ENCODE data around the gene ZBTB32. TPM values are rescaled to one million over a fixed set of nuclear protein-coding genes. Genes with fewer than 3 reads are reported as not detected.
"Not testable (repeated sequence)": the region's sequence is repeated elsewhere in the genome, so short reads cannot be mapped to it uniquely, and the experiment has no call there.

ZBTB32 gene
- 10 to 100 TPM in 1 of 8 experiments, 1 to 10 TPM in 4, under 1 TPM in 3; 0.43 to 34.3 (median 2.2) TPM for total RNA-seq

GRCh38 chr19:35704218-35704617, at the start of gene ZBTB32:
ZBTB32 (plus strand) TSS chr19:35704558; CDS start chr19:35714627, 10,069 bp downstream.
- 0 to 60% (median 40%) methylated on average over 1 to 15 of the region's 24 CpGs; no CpG with 5 or more reads in 5 of the 10 experiments for WGBS, 10 experiments
- Histone ChIP-seq H3K27ac (no peak within 1 kb of the TSS), H3K4me3 (no peak within 1 kb of the TSS), H3K4me1 (replicated peaks in 1 of 2) (no peaks in the 10 kb centered on the region)
- peak in 2 of 8 experiments; percentile 8 for ATAC-seq (replicated peaks in 6 of 8)
- in situ Hi-C loops (cut with MboI; ENCODE audit: low pct_unique_long_range_greater_than_20kb in 2 of 9, low sequenced_read_pairs in 9 of 9, unreplicated experiment in 9 of 9) = no loop called here

DNA sequence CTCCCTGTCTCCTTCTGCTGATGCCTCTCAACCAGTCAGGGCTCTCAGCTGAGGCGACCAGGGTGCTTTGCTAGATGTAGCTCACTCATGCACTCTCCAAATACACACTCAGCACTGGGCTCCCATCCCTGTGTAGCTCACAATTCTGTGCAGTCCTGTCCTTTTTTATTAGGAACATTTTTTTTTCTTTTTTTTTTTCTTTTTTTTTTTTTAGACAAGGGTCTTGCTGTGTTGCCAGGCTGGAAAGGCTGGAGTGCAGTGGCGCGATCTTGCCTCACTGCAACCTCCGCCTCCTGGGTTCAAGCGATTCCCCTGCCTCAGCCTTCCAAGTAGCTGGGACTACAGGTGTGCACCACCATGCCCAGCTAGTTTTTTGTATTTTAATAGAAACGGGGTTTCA, 49.5 kb upstream of the ZBTB32 start:
- WGBS, 10 experiments = 87 to 100% (median 98%) methylated on average over 2 to 6 of the region's 6 CpGs; no CpG with 5 or more reads in 3 of the 10 experiments
- ATAC-seq (replicated peaks in 6 of 8); H3K27ac ChIP-seq; H3K4me3 ChIP-seq; H3K4me1 ChIP-seq (replicated peaks in 1 of 2); in situ Hi-C loops (cut with MboI; ENCODE audit: low pct_unique_long_range_greater_than_20kb in 2 of 9, low sequenced_read_pairs in 9 of 9, unreplicated experiment in 9 of 9): not testable (repeated sequence)

DNA sequence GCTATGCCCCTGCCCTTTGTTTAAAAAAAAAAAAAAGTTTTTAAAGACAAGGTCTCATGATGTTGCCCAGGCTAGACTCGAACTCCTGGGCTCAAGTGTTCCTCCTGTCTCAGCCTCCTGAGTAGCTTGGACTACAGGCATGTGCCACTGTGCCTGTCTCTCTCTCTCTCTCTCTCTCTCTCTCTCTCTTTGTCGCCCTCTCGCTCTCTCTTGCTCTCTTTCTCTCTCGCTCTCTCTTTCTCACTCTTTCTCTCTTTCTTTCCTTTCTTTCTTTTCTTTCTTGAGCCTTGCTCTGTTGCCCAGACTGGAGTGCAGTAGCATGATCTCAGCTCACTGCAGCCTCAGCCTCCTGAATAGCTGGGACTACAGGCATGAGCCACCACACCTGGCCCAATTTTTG, 48.8 kb upstream of the ZBTB32 start:
- 88 to 100% (median 98%) methylated on average over 1 to 4 of the region's 4 CpGs for WGBS, 10 experiments
- Histone ChIP-seq H3K27ac (no peak overlapping the region), H3K4me3 (no peak overlapping the region), H3K4me1 (replicated peaks in 1 of 2) (no peaks in the 10 kb centered on the region)
- in situ Hi-C loops (cut with MboI; ENCODE audit: low pct_unique_long_range_greater_than_20kb in 2 of 9, low sequenced_read_pairs in 9 of 9, unreplicated experiment in 9 of 9) = no loop called here
- ATAC-seq (replicated peaks in 6 of 8) = no peak

DNA sequence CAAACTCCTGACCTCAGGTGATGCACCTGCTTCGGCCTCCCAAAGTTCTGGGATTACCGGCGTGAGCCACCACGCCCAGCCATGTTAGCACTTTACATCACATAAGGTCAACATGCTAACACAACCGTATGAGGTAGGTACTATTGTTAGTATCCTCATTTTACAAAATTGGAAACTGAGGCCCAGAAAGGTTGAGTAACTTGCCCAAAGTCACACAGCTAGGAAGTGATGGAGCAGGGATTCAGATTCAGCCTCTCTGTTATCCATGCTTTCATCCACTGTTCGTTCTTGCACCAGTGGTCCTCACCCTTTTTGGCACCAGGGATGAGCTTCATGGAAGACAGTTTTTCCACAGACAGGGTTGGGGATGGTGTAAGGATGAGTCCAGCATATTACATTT, 47.7 kb upstream of the ZBTB32 start:
- 83 to 100% (median 100%) methylated on average over 1 to 6 of the region's 6 CpGs; no CpG with 5 or more reads in 3 of the 10 experiments for WGBS, 10 experiments
- Histone ChIP-seq H3K4me1 (replicated peaks in 1 of 2) (no peaks in the 10 kb centered on the region), H3K4me3 (no peak overlapping the region), H3K27ac (no peak overlapping the region)
- in situ Hi-C loops (cut with MboI; ENCODE audit: low pct_unique_long_range_greater_than_20kb in 2 of 9, low sequenced_read_pairs in 9 of 9, unreplicated experiment in 9 of 9) = no loop called here
- ATAC-seq (replicated peaks in 6 of 8) = no peak

DNA sequence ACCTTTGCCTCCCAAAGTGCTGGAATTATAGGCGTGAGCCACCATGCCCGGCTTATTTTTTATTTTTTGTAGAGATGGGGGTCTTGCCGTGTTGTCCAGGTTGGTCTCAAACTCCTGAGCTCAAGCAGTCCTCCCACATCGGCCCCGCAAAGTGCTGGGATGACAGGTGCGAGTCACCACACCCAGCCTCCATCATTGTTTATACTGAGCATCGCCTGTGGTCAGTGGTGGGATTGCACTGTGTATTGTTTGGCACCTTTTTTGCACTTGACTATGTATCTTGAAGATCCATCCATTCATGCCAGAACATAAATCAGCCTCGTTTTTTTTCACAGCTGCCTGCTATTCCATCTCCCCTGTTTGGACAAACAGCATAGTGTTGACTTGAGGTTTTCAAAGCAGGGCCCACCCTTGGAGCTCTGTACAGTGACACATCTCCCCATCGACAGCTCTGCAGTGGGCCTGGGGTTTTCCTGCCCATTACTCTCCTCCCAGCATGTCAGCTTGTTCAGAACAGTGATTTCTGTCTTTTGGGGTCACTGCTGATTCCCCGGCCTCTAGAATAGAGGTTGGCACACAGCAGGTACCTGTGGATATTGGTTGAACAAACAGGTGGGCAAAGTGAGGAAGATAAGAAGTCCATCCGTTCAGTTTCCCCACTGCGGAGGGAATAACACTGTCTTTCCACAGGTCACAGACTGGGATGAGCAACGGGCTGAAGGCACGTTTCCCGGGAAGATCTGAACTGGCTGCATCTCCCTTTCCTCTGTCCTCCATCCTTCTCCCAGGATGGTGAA, 46.3 kb upstream of the ZBTB32 start:
- in situ Hi-C loops (cut with MboI; ENCODE audit: low pct_unique_long_range_greater_than_20kb in 2 of 9, low sequenced_read_pairs in 9 of 9, unreplicated experiment in 9 of 9) = no loop called here
- H3K4me3 ChIP-seq = no peak overlapping the region
- ATAC-seq (replicated peaks in 6 of 8) = peak in 1 of 8 experiments; percentile 39
- no peak overlapping the region for H3K27ac ChIP-seq
- 81 to 100% (median 90%) methylated on average over 2 to 11 of the region's 15 CpGs; no CpG with 5 or more reads in 2 of the 10 experiments for WGBS, 10 experiments
- no peaks in the 10 kb centered on the region for H3K4me1 ChIP-seq (replicated peaks in 1 of 2)

- no peak for ATAC-seq (replicated peaks in 6 of 8)
- Histone ChIP-seq H3K27ac (no peak overlapping the region), H3K4me1 (replicated peaks in 1 of 2) (no peaks in the 10 kb centered on the region), H3K4me3 (no peak overlapping the region)
- in situ Hi-C loops (cut with MboI; ENCODE audit: low pct_unique_long_range_greater_than_20kb in 2 of 9, low sequenced_read_pairs in 9 of 9, unreplicated experiment in 9 of 9) = no loop called here
- WGBS, 10 experiments = 86 to 100% (median 97%) methylated on average over 2 to 5 of the region's 6 CpGs; no CpG with 5 or more reads in 3 of the 10 experiments
Measured at GRCh38 chr19:35661995-35662340, 42.4 kb upstream of the ZBTB32 start.

GRCh38 chr19:35663981-35664380, 40.4 kb upstream of the ZBTB32 start:
- no peak overlapping the region for H3K27ac ChIP-seq
- in situ Hi-C loops (cut with MboI; ENCODE audit: low pct_unique_long_range_greater_than_20kb in 2 of 9, low sequenced_read_pairs in 9 of 9, unreplicated experiment in 9 of 9) = no loop called here
- 30 to 93% (median 56%) methylated on average over 1 to 3 of the region's 3 CpGs; no CpG with 5 or more reads in 2 of the 10 experiments for WGBS, 10 experiments
- no peak for ATAC-seq (replicated peaks in 6 of 8)
- H3K4me1 ChIP-seq (replicated peaks in 1 of 2) = no peaks in the 10 kb centered on the region
- no peak overlapping the region for H3K4me3 ChIP-seq

DNA sequence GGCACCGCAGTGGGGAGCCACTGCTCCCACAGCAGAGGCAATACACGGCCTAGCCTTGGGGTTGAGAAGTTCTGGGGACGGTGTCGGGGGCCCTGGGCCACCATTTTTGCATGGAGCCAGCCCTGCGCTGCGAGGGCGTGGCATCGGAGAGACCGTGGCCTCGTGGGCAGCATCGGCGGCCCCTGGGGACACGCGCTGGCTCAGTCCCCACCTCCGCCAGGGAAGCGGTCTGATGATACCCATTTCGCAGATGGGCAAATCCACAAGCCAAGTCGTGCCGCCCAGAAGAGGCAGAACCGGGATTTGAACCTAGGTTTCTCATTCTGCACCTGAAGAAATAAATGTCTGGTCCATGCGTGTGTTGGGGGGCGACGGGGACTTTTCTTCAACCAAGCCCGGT, 39.2 kb upstream of the ZBTB32 start:
- no peak for ATAC-seq (replicated peaks in 6 of 8)

GRCh38 chr19:35665604-35666003, 38.8 kb upstream of the ZBTB32 start:
- in situ Hi-C loops (cut with MboI; ENCODE audit: low pct_unique_long_range_greater_than_20kb in 2 of 9, low sequenced_read_pairs in 9 of 9, unreplicated experiment in 9 of 9) = no loop called here
- 67 to 87% (median 73%) methylated on average over 1 to 4 of the region's 7 CpGs; no CpG with 5 or more reads in 6 of the 10 experiments for WGBS, 10 experiments
- Histone ChIP-seq H3K27ac (no peak overlapping the region), H3K4me1 (replicated peaks in 1 of 2) (no peaks in the 10 kb centered on the region), H3K4me3 (no peak overlapping the region)
- no peak for ATAC-seq (replicated peaks in 6 of 8)

More for the DNA sequence above, 39.2 kb upstream of the ZBTB32 start:
- Histone ChIP-seq H3K27ac (no peak overlapping the region), H3K4me1 (replicated peaks in 1 of 2) (no peaks in the 10 kb centered on the region), H3K4me3 (no peak overlapping the region)
- 60 to 92% (median 86%) methylated on average over 1 to 10 of the region's 24 CpGs; no CpG with 5 or more reads in 4 of the 10 experiments for WGBS, 10 experiments
- in situ Hi-C loops (cut with MboI; ENCODE audit: low pct_unique_long_range_greater_than_20kb in 2 of 9, low sequenced_read_pairs in 9 of 9, unreplicated experiment in 9 of 9) = no loop called here

DNA sequence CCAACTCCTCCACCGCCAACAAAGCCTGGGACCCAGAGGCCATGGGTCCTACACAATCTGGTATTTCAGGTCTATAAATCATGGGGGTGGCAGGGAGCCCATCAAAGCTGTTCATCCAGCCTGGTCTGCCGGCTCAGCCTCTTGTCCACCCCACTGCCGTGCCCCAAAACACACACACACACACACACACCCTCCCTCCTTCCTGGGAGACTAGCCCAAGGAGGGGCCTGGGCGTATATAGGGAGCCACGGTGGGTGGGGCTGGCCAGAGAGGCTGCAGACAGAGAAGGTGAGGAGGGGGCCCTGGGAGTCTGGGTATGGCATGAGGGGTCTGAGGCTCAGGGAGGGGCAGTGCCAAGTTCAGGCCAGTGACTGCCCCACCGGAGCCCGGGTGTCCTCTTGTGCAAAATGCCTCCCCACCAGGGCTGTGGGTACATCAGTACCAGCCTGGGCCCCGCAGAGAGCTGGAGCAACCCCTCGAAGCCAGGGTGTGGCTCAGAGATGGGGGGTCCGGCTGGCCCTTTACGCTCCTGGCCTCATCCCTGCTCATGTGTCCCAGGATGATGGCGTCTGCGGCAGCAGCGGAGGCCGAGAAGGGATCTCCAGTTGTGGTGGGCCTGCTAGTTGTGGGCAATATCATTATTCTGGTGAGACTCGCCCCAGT, 38.0 kb upstream of the ZBTB32 start, which contains the start of gene UPK1A:
UPK1A (plus strand) TSS at position 267 of the 663 bp plus-strand sequence; CDS start at position 563, 296 bp downstream.
- 0 to 92% (median 68%) methylated on average over 1 to 3 of the region's 16 CpGs; no CpG with 5 or more reads in 4 of the 10 experiments for WGBS, 10 experiments
- no peaks in the 10 kb centered on the region for H3K4me1 ChIP-seq (replicated peaks in 1 of 2)
- ATAC-seq (replicated peaks in 6 of 8) = peak in 1 of 8 experiments; percentile 17
- in situ Hi-C loops (cut with MboI; ENCODE audit: low pct_unique_long_range_greater_than_20kb in 2 of 9, low sequenced_read_pairs in 9 of 9, unreplicated experiment in 9 of 9) = no loop called here
- H3K27ac ChIP-seq = no peak within 1 kb of the TSS
- no peak within 1 kb of the TSS for H3K4me3 ChIP-seq

DNA sequence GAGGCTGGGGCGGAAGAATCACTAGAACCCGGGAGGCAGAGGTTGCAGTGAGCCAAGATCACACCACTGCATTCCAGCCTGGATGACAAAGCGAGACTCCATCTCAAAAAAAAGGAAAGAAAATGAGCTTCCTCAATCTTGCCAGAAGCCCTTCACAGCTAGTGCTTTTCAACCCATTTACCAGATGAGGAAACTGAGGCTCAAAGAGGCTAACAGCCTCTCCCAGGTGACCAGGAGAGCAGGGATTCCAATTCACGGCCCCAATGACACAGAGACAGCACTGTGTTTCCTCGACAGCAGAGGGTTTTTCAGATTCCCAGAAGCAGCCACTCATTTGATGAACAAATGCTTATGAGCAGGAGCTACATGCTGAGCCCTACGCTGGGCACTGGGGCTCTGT, 34.8 kb upstream of the ZBTB32 start:
- ATAC-seq (replicated peaks in 6 of 8) = no peak
- WGBS, 10 experiments = 40 to 74% (median 60%) methylated on average over 1 to 6 of the region's 6 CpGs; no CpG with 5 or more reads in 3 of the 10 experiments
- Histone ChIP-seq H3K27ac (no peak overlapping the region), H3K4me1 (replicated peaks in 1 of 2) (no peaks in the 10 kb centered on the region), H3K4me3 (no peak overlapping the region)
- in situ Hi-C loops (cut with MboI; ENCODE audit: low pct_unique_long_range_greater_than_20kb in 2 of 9, low sequenced_read_pairs in 9 of 9, unreplicated experiment in 9 of 9) = no loop called here

DNA sequence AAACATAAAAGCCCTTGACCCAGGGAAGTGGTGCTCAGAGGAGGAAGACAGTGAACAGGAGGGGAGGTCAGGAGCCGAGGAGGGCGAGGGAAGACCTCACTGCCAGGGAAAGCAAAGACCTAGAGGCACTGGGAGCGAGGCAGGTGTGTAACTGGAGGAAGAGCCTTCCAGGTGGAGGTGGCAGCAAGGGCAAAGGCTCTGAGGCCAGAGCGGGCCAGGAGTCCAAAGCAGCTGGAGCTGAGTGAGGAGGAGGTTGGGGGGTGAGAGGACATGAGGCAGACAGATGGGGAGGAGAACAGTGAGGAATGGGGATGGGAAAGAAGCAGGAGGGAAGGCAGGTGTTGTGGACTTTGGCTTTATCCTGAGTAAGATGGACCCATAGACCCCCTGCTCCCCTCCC, 34.4 kb upstream of the ZBTB32 start:
- WGBS, 10 experiments = 17 to 67% (median 50%) methylated on average over 1 to 2 of the region's 4 CpGs; no CpG with 5 or more reads in 5 of the 10 experiments
- in situ Hi-C loops (cut with MboI; ENCODE audit: low pct_unique_long_range_greater_than_20kb in 2 of 9, low sequenced_read_pairs in 9 of 9, unreplicated experiment in 9 of 9) = no loop called here
- H3K4me3 ChIP-seq = no peak overlapping the region

DNA sequence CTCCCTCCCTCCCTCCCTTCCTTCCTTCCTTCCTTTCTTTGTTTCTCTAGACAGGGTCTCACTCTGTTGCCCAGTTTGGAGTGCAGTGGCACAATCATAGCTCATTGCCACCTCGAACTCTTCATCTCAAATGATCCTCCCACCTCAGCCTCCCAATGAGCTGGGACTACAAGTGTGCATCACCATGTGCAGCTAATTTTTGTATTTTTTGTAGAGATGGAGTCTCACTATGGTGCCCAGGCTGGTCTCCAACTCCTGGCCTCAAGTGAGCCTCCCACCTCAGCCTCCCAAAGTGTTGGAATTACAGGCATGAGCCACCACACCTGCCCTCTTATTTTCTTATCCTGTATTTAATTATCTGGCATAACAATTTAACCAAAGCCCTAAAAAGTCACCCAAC, 33.7 kb upstream of the ZBTB32 start:
- no peak for ATAC-seq (replicated peaks in 6 of 8)
- 80% methylated on average over 1 of the region's 1 CpG; no CpG with 5 or more reads in 8 of the 10 experiments for WGBS, 10 experiments
- no peaks in the 10 kb centered on the region for H3K4me1 ChIP-seq (replicated peaks in 1 of 2)

More for the DNA sequence above, 34.4 kb upstream of the ZBTB32 start:
- no peaks in the 10 kb centered on the region for H3K4me1 ChIP-seq (replicated peaks in 1 of 2)
- no peak overlapping the region for H3K27ac ChIP-seq
- ATAC-seq (replicated peaks in 6 of 8) = no peak

More for the DNA sequence above, 33.7 kb upstream of the ZBTB32 start:
- no peak overlapping the region for H3K27ac ChIP-seq
- no peak overlapping the region for H3K4me3 ChIP-seq
- in situ Hi-C loops (cut with MboI; ENCODE audit: low pct_unique_long_range_greater_than_20kb in 2 of 9, low sequenced_read_pairs in 9 of 9, unreplicated experiment in 9 of 9) = no loop called here

Measured in motor neuron (in vitro differentiated cells).